ENCODE results near the gene TDRD1. TPM values are rescaled to one million over a fixed set of nuclear protein-coding genes. Genes with fewer than 3 reads are reported as not detected.

The TDRD1 gene
- total and polyA plus RNA-seq, 2 donors from 2014 or later: 0.88 TPM; not detected in 1

DNA sequence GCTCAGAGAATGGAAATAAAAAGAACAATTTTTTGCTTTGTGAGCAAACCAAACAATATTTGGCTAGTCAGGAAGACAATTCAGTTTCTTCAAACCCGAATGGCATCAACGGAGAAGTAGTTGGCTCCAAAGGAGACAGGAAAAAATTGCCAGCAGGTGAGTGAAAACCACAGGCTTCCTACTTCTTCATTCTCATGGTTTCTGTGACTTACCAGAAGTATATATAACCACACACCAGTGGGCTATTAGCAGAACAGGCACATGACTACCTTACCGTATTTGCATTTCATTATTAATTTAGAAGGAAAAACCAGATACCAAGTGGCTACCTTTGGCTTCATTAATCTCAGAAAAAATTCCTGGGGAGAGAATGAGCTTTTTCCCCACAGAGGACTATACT lies 8.8 kb downstream of the TDRD1 start:
- Histone ChIP-seq H3K27ac (ENCODE audit: low read depth in 2 of 2, low read length in 2 of 2) (no peak overlapping the region), H3K4me3 (ENCODE audit: low read length in 3 of 3) (no peak overlapping the region), H3K4me1 (ENCODE audit: control insufficient read depth in 2 of 3, insufficient read depth in 2 of 3, low read depth in 1 of 3, low read length in 3 of 3) (peaks cover 0 to 5% (median 0%) of the 10 kb centered on the region in 3 donors), H3K9ac (ENCODE audit: low read length in 3 of 3) (no peak overlapping the region), H3K36me3 (ENCODE audit: control insufficient read depth in 2 of 3, insufficient read depth in 3 of 3, low read length in 3 of 3) (no peaks in the 10 kb centered on the region), H3K27me3 (ENCODE audit: control insufficient read depth, insufficient read depth, low read length) (no peaks in the 10 kb centered on the region), H3K9me3 (ENCODE audit: control insufficient read depth in 2 of 3, insufficient read depth in 1 of 3, low read length in 3 of 3) (no peaks in the 10 kb centered on the region)
- no peak for FAIRE-seq
- TF ChIP-seq, protein P1, sequence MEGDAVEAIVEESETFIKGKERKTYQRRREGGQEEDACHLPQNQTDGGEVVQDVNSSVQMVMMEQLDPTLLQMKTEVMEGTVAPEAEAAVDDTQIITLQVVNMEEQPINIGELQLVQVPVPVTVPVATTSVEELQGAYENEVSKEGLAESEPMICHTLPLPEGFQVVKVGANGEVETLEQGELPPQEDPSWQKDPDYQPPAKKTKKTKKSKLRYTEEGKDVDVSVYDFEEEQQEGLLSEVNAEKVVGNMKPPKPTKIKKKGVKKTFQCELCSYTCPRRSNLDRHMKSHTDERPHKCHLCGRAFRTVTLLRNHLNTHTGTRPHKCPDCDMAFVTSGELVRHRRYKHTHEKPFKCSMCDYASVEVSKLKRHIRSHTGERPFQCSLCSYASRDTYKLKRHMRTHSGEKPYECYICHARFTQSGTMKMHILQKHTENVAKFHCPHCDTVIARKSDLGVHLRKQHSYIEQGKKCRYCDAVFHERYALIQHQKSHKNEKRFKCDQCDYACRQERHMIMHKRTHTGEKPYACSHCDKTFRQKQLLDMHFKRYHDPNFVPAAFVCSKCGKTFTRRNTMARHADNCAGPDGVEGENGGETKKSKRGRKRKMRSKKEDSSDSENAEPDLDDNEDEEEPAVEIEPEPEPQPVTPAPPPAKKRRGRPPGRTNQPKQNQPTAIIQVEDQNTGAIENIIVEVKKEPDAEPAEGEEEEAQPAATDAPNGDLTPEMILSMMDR (IDR thresholded peaks at IDR 0.05; ENCODE audit: borderline replicate concordance, extremely low read depth, insufficient read depth): no peak
- intact Hi-C loops (cut with DNase I): no loop called here
- no peak for DNase-seq

DNA sequence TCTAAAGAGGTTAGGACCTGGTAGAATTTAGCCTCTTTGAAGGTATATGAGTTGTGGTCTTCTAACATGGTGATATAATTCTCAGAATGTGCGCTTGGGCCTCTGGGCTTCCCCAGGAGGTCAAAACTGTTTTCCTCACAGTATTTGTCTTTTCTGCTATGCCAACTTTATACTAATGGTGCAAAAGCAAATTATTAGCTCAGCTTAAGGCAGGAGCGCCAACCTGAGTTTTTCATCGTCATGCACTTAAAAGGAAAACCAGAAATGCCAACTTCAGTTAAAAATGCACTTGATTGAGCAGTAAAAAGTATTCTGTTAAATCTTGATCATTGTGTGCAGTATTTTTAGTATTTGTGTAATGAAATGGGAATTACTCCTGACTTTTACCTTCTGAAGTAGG lies 9.7 kb downstream of the TDRD1 start:
- H3K27ac ChIP-seq (ENCODE audit: low read depth in 2 of 2, low read length in 2 of 2): peak overlapping the region in 1 of 2 donors; percentile 50
- DNase-seq (no peak), FAIRE-seq (no peak)
- peaks cover 0 to 5% (median 0%) of the 10 kb centered on the region in 3 donors for H3K4me1 ChIP-seq (ENCODE audit: control insufficient read depth in 2 of 3, insufficient read depth in 2 of 3, low read depth in 1 of 3, low read length in 3 of 3)
- no peak overlapping the region for H3K9ac ChIP-seq (ENCODE audit: low read length in 3 of 3)
- intact Hi-C loops (cut with DNase I): no loop called here
- H3K36me3 ChIP-seq (ENCODE audit: control insufficient read depth in 2 of 3, insufficient read depth in 3 of 3, low read length in 3 of 3): no peaks in the 10 kb centered on the region
- TF ChIP-seq, protein P1 (IDR thresholded peaks at IDR 0.05; ENCODE audit: borderline replicate concordance, extremely low read depth, insufficient read depth): no peak
- no peaks in the 10 kb centered on the region for H3K27me3 ChIP-seq (ENCODE audit: control insufficient read depth, insufficient read depth, low read length)
- H3K4me3 ChIP-seq (ENCODE audit: low read length in 3 of 3): no peak overlapping the region
- no peaks in the 10 kb centered on the region for H3K9me3 ChIP-seq (ENCODE audit: control insufficient read depth in 2 of 3, insufficient read depth in 1 of 3, low read length in 3 of 3)

DNA sequence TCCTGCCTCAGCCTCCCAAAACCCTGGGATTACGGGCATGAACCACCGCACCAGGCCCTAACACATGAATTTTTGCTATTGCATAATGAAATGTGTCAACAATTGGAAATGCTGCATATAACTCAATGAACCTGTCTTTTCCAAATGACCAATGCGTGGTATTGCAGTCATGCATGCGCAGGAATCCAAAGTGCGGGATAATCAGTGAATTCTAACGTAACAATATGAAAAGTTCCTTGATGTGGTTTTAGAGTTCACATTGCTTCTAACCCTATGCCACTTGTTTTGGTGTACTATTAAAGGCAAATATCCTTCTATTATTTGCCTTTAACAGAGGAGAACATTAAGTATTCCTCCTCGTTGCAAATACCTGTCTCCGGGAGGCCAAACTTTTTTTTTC lies 10.5 kb downstream of the TDRD1 start:
- TF ChIP-seq, protein P1 (IDR thresholded peaks at IDR 0.05; ENCODE audit: borderline replicate concordance, extremely low read depth, insufficient read depth): no peak
- Histone ChIP-seq H3K4me1 (ENCODE audit: control insufficient read depth in 2 of 3, insufficient read depth in 2 of 3, low read depth in 1 of 3, low read length in 3 of 3) (peaks cover 0 to 5% (median 0%) of the 10 kb centered on the region in 3 donors), H3K4me3 (ENCODE audit: low read length in 3 of 3) (no peak overlapping the region), H3K27ac (ENCODE audit: low read depth in 2 of 2, low read length in 2 of 2) (no peak overlapping the region), H3K9ac (ENCODE audit: low read length in 3 of 3) (no peak overlapping the region), H3K9me3 (ENCODE audit: control insufficient read depth in 2 of 3, insufficient read depth in 1 of 3, low read length in 3 of 3) (no peaks in the 10 kb centered on the region), H3K36me3 (ENCODE audit: control insufficient read depth in 2 of 3, insufficient read depth in 3 of 3, low read length in 3 of 3) (no peaks in the 10 kb centered on the region), H3K27me3 (ENCODE audit: control insufficient read depth, insufficient read depth, low read length) (no peaks in the 10 kb centered on the region)
- no peak for DNase-seq
- intact Hi-C loops (cut with DNase I): no loop called here
- FAIRE-seq: no peak

DNA sequence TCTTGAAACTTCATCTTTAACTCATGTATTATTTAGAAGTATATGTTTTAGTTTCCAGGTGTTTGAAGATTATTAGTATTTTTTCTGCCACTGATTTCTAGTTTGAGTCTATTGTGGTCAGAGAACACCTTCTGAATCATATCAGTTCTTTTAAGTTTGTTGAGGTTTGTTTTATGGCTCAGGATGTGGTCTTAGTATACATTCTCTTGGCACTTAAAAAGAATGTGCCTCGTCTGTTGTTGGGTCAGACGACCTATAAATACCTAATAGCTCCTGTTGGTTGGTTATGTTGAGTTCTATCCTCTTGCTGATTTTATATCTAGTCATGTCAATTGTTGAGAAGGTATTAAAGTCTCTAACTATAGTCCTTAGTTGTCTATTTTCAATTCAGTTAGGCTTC lies 15.9 kb downstream of the TDRD1 start:
- no peak overlapping the region for H3K4me3 ChIP-seq (ENCODE audit: low read length in 3 of 3)
- no peak overlapping the region for H3K9ac ChIP-seq (ENCODE audit: low read length in 3 of 3)
- no peaks in the 10 kb centered on the region for H3K27me3 ChIP-seq (ENCODE audit: control insufficient read depth, insufficient read depth, low read length)
- H3K36me3 ChIP-seq (ENCODE audit: control insufficient read depth in 2 of 3, insufficient read depth in 3 of 3, low read length in 3 of 3): no peaks in the 10 kb centered on the region
- H3K9me3 ChIP-seq (ENCODE audit: control insufficient read depth in 2 of 3, insufficient read depth in 1 of 3, low read length in 3 of 3): no peaks in the 10 kb centered on the region
- TF ChIP-seq, protein P1 (IDR thresholded peaks at IDR 0.05; ENCODE audit: borderline replicate concordance, extremely low read depth, insufficient read depth): no peak
- intact Hi-C loops (cut with DNase I): no loop called here
- no peaks in the 10 kb centered on the region for H3K4me1 ChIP-seq (ENCODE audit: control insufficient read depth in 2 of 3, insufficient read depth in 2 of 3, low read depth in 1 of 3, low read length in 3 of 3)
- FAIRE-seq (no peak), DNase-seq (no peak)
- no peak overlapping the region for H3K27ac ChIP-seq (ENCODE audit: low read depth in 2 of 2, low read length in 2 of 2)
